PC-3 (cell line): Measurements from ENCODE around the gene CHCHD10.

Source experiments
- EZH2 ChIP-seq: fragments of 300-600 bp; sonication (generic); IDR thresholded peaks from one replicate; pipeline ENCODE4 v1.6.1; 2017; ENCODE audit warnings: antibody characterized with exemption, mild to moderate bottlenecking, low read length; ENCODE audit not compliant: unreplicated experiment
- TF ChIP-seq, protein P1 (sequence below): fragments of 300-600 bp; sonication (generic); conservative IDR thresholded peaks from 2 replicates; pipeline ENCODE4 v1.5.1; 2017; ENCODE audit warnings: antibody characterized with exemption, low read depth, mild to moderate bottlenecking, low read length

DNA sequence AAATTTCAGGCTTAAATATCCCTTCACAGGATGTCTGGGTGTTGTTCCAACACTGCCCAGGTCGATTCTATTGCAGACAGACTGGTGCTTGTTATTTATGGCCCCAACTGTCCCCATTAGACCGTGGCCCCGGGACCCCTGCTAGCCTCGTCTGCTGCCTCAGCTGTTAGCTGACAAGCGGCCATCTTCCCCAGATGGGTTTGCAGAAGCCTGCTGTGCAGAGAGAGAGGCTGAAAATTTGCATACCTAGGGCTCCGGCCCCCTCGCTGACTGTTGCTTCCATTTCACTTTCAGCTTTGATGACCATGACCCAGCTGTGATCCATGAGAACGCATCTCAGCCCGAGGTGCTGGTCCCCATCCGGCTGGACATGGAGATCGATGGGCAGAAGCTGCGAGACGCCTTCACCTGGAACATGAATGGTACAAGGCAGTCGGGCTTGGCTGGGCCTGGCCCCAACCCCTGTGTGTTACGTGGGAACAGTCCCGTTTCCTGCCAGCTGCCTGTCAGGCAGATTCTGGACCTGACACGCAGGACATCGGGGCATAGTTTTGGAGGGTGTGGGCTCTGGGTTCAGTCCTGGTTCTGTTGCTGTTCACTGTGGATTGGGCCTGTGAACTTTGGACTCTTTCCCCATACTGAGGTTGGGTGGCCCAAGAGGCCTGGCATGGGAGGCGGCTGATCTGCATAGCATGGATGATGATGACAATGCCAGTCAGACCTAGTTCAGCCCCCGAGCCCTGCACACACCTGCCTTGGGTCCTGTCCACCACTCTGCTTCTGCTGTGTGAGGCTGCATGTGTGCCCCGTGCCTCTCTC, 35.4 kb upstream of the CHCHD10 start:
- TF ChIP-seq, protein P1, sequence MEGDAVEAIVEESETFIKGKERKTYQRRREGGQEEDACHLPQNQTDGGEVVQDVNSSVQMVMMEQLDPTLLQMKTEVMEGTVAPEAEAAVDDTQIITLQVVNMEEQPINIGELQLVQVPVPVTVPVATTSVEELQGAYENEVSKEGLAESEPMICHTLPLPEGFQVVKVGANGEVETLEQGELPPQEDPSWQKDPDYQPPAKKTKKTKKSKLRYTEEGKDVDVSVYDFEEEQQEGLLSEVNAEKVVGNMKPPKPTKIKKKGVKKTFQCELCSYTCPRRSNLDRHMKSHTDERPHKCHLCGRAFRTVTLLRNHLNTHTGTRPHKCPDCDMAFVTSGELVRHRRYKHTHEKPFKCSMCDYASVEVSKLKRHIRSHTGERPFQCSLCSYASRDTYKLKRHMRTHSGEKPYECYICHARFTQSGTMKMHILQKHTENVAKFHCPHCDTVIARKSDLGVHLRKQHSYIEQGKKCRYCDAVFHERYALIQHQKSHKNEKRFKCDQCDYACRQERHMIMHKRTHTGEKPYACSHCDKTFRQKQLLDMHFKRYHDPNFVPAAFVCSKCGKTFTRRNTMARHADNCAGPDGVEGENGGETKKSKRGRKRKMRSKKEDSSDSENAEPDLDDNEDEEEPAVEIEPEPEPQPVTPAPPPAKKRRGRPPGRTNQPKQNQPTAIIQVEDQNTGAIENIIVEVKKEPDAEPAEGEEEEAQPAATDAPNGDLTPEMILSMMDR, result no peak
- no peak for TF ChIP-seq EZH2
